Measurements from ENCODE around the gene SHLD1. TPM values are rescaled to one million over a fixed set of nuclear protein-coding genes. Genes with fewer than 3 reads are reported as not detected.

The SHLD1 gene
- polyA plus RNA-seq, 1 donor from 2014 or later, result 15.3 TPM

DNA sequence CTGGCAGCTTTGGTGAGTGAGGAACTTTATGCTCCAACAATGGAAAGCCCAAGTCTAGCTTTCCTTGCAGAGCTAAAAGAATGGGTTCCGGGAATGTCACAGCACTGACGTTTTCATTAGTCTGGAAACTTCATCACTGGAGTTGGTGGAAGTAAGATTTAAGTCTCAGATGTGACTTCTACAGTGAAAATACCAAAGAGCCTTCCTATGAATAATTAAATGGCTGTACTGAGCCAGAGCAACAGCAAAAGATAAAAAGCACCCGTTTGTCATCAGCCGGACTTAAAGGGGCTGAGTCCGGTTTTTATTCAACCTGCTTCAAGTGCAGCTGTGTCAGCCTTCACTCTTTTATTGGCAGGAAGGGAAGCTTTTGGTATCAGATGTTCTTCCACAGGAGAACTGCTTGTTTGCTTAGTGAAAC is 46.5 kb upstream of the SHLD1 start:
- Histone ChIP-seq H2AFZ (ENCODE audit: low read depth, low read length) (no peak overlapping the region), H3K79me2 (replicated peaks; ENCODE audit: insufficient read depth, low read length) (no peaks in the 10 kb centered on the region), H3K36me3 (ENCODE audit: insufficient read depth, low read length) (no peaks in the 10 kb centered on the region), H3F3A (ENCODE audit: insufficient read depth, low read length, poor library complexity, severe bottlenecking) (no peaks in the 10 kb centered on the region), H3K4me3 (ENCODE audit: low read length) (no peak overlapping the region), H3K27ac (ENCODE audit: low read length) (no peak overlapping the region), H3K4me2 (ENCODE audit: low read length) (no peak overlapping the region), H3K9me2 (ENCODE audit: insufficient read depth, low read length) (no peaks in the 10 kb centered on the region), H4K20me1 (ENCODE audit: insufficient read depth) (no peaks in the 10 kb centered on the region), H3K27me3 (ENCODE audit: insufficient read depth, low read depth, low read length) (no peaks in the 10 kb centered on the region), H3K9ac (ENCODE audit: low read length) (no peak overlapping the region), H3K9me3 (ENCODE audit: low read length) (no peaks in the 10 kb centered on the region)
- TF ChIP-seq TAF1 (IDR thresholded peaks at IDR 0.05; ENCODE audit: low read depth) (no peak), RAD21 (conservative IDR thresholded peaks at IDR 0.05) (no peak), MXI1 (conservative IDR thresholded peaks at IDR 0.05; ENCODE audit: poor library complexity, severe bottlenecking) (no peak), EP300 (conservative IDR thresholded peaks at IDR 0.05; ENCODE audit: poor library complexity, severe bottlenecking) (no peak), POLR2AphosphoS5 (IDR thresholded peaks at IDR 0.05) (no peak), EZH2 (IDR thresholded peaks at IDR 0.05; ENCODE audit: borderline replicate concordance, insufficient read depth, low read length, poor library complexity, severe bottlenecking) (no peak), SMC3 (conservative IDR thresholded peaks at IDR 0.05; ENCODE audit: poor library complexity) (no peak)
- TF ChIP-seq, protein P1, sequence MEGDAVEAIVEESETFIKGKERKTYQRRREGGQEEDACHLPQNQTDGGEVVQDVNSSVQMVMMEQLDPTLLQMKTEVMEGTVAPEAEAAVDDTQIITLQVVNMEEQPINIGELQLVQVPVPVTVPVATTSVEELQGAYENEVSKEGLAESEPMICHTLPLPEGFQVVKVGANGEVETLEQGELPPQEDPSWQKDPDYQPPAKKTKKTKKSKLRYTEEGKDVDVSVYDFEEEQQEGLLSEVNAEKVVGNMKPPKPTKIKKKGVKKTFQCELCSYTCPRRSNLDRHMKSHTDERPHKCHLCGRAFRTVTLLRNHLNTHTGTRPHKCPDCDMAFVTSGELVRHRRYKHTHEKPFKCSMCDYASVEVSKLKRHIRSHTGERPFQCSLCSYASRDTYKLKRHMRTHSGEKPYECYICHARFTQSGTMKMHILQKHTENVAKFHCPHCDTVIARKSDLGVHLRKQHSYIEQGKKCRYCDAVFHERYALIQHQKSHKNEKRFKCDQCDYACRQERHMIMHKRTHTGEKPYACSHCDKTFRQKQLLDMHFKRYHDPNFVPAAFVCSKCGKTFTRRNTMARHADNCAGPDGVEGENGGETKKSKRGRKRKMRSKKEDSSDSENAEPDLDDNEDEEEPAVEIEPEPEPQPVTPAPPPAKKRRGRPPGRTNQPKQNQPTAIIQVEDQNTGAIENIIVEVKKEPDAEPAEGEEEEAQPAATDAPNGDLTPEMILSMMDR (IDR thresholded peaks at IDR 0.05; ENCODE audit: poor library complexity, severe bottlenecking), result no peak
- TF ChIP-seq, protein P2, sequence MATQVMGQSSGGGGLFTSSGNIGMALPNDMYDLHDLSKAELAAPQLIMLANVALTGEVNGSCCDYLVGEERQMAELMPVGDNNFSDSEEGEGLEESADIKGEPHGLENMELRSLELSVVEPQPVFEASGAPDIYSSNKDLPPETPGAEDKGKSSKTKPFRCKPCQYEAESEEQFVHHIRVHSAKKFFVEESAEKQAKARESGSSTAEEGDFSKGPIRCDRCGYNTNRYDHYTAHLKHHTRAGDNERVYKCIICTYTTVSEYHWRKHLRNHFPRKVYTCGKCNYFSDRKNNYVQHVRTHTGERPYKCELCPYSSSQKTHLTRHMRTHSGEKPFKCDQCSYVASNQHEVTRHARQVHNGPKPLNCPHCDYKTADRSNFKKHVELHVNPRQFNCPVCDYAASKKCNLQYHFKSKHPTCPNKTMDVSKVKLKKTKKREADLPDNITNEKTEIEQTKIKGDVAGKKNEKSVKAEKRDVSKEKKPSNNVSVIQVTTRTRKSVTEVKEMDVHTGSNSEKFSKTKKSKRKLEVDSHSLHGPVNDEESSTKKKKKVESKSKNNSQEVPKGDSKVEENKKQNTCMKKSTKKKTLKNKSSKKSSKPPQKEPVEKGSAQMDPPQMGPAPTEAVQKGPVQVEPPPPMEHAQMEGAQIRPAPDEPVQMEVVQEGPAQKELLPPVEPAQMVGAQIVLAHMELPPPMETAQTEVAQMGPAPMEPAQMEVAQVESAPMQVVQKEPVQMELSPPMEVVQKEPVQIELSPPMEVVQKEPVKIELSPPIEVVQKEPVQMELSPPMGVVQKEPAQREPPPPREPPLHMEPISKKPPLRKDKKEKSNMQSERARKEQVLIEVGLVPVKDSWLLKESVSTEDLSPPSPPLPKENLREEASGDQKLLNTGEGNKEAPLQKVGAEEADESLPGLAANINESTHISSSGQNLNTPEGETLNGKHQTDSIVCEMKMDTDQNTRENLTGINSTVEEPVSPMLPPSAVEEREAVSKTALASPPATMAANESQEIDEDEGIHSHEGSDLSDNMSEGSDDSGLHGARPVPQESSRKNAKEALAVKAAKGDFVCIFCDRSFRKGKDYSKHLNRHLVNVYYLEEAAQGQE (IDR thresholded peaks at IDR 0.05; ENCODE audit: borderline replicate concordance), result no peak

DNA sequence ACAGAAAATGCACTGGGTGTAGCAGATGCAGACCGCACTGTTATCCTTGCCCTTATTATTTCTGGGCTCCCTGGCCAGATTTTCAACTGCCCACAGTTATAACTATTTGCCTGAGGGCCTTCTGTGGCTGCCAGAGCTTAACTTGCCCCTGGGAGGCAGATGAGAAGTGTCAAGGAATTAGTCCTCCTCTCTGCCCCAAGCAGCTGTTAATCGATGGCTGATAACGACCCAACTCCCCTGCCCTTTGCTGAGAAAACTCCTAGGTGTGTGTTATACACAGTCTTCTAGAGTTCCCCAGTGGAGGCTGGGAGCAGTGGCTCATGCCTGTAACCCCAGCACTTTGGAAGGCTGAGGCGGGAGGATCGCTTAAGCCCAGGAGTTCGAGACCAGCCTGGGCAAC is 44.4 kb upstream of the SHLD1 start:
- Histone ChIP-seq H2AFZ (ENCODE audit: low read depth, low read length) (no peak overlapping the region), H3K27ac (ENCODE audit: low read length) (no peak overlapping the region), H3K79me2 (replicated peaks; ENCODE audit: insufficient read depth, low read length) (no peaks in the 10 kb centered on the region)

More for the DNA sequence above, 44.4 kb upstream of the SHLD1 start:
- Histone ChIP-seq H3F3A (ENCODE audit: insufficient read depth, low read length, poor library complexity, severe bottlenecking) (no peaks in the 10 kb centered on the region), H4K20me1 (ENCODE audit: insufficient read depth) (no peaks in the 10 kb centered on the region), H3K36me3 (ENCODE audit: insufficient read depth, low read length) (no peaks in the 10 kb centered on the region), H3K4me3 (ENCODE audit: low read length) (no peak overlapping the region), H3K9ac (ENCODE audit: low read length) (no peak overlapping the region), H3K4me2 (ENCODE audit: low read length) (no peak overlapping the region), H3K27me3 (ENCODE audit: insufficient read depth, low read depth, low read length) (no peaks in the 10 kb centered on the region), H3K9me2 (ENCODE audit: insufficient read depth, low read length) (no peaks in the 10 kb centered on the region), H3K9me3 (ENCODE audit: low read length) (no peaks in the 10 kb centered on the region)
- no peak for TF ChIP-seq POLR2AphosphoS5 (IDR thresholded peaks at IDR 0.05)
- no peak for TF ChIP-seq SMC3 (conservative IDR thresholded peaks at IDR 0.05; ENCODE audit: poor library complexity)
- no peak for TF ChIP-seq TAF1 (IDR thresholded peaks at IDR 0.05; ENCODE audit: low read depth)
- TF ChIP-seq, protein P2 (IDR thresholded peaks at IDR 0.05; ENCODE audit: borderline replicate concordance), result no peak
- no peak for TF ChIP-seq EZH2 (IDR thresholded peaks at IDR 0.05; ENCODE audit: borderline replicate concordance, insufficient read depth, low read length, poor library complexity, severe bottlenecking)
- no peak for TF ChIP-seq EP300 (conservative IDR thresholded peaks at IDR 0.05; ENCODE audit: poor library complexity, severe bottlenecking)
- TF ChIP-seq, protein P1 (IDR thresholded peaks at IDR 0.05; ENCODE audit: poor library complexity, severe bottlenecking), result no peak
- TF ChIP-seq MXI1 (conservative IDR thresholded peaks at IDR 0.05; ENCODE audit: poor library complexity, severe bottlenecking), result no peak
- no peak for TF ChIP-seq RAD21 (conservative IDR thresholded peaks at IDR 0.05)
